GM19043 (cell line): ENCODE data around the gene OR6S1.

Source experiments
- ATAC-seq: cut with Tn5 transposase; IDR thresholded peaks from one replicate; pipeline ENCODE4 v1.9.1; 2021; ENCODE audit warnings: low read depth; ENCODE audit not compliant: unreplicated experiment

The OR6S1 gene

GRCh38 chr14:20641591-20641990 lies at the start of gene OR6S1:
TSS of gene OR6S1 (minus strand) at chr14:20641691. CDS start at chr14:20641691, 0 bp downstream.
- ATAC-seq, result no peak

GRCh38 chr14:20690848-20691640 lies 49.6 kb upstream of the OR6S1 start:
- ATAC-seq, result peak; percentile 59

GRCh38 chr14:20688167-20688839 lies 46.8 kb upstream of the OR6S1 start, which contains the start of gene ANG:
TSS of gene ANG (plus strand) at chr14:20688764. CDS start at chr14:20693565, 4,801 bp downstream.
- no peak for ATAC-seq

GRCh38 chr14:20687362-20688166 lies 46.1 kb upstream of the OR6S1 start:
- ATAC-seq, result no peak

- no peak for ATAC-seq
Observed at GRCh38 chr14:20686386-20687143, 45.1 kb upstream of the OR6S1 start.

GRCh38 chr14:20684662-20685456 lies 43.4 kb upstream of the OR6S1 start:
- ATAC-seq, result no peak

GRCh38 chr14:20683891-20684661 lies 42.6 kb upstream of the OR6S1 start, which contains the start of gene RNASE4:
TSS of gene RNASE4 (plus strand) at chr14:20684560. CDS start at chr14:20699372, 14,812 bp downstream.
- ATAC-seq, result peak; percentile 25

- peak; percentile 25 for ATAC-seq
Observed at GRCh38 chr14:20683125-20683890, 41.8 kb upstream of the OR6S1 start.

GRCh38 chr14:20682435-20683124 lies 41.1 kb upstream of the OR6S1 start:
- peak; percentile 48 for ATAC-seq

GRCh38 chr14:20682127-20682434 lies 40.6 kb upstream of the OR6S1 start:
- ATAC-seq, result no peak

- ATAC-seq, result peak; percentile 22
Observed at GRCh38 chr14:20681348-20682126, 40.0 kb upstream of the OR6S1 start.

- no peak for ATAC-seq
Observed at GRCh38 chr14:20680843-20681347, 39.4 kb upstream of the OR6S1 start.

- ATAC-seq, result no peak
Observed at GRCh38 chr14:20680363-20680762, 38.9 kb upstream of the OR6S1 start.

GRCh38 chr14:20679907-20680306 lies 38.4 kb upstream of the OR6S1 start:
- ATAC-seq, result no peak

- ATAC-seq, result no peak
Observed at GRCh38 chr14:20676072-20676471, 34.6 kb upstream of the OR6S1 start.

- ATAC-seq, result no peak
Observed at GRCh38 chr14:20675669-20676068, 34.2 kb upstream of the OR6S1 start.
